Endothelial cell of umbilical vein (primary cell): ENCODE measurements around the gene XYLB. TPM values are rescaled to one million over a fixed set of nuclear protein-coding genes. Genes with fewer than 3 reads are reported as not detected.

Experiments used
- BruUV-seq: library from RNA; stranded (reverse); fragments of 400-500 nt; replicated peaks from 2 replicates; lab custom pipeline; 2021; lab: Mats Ljungman, UMichigan
- CTCF ChIA-PET: fragments of 300-600, 350-600 bp; sonication (Branson Sonifier 250); formaldehyde crosslinking; loops from one replicate; lab custom pipeline; 2021; ENCODE audit warnings: antibody characterized with exemption, inconsistent platforms; lab: Charles Lee
- POLR2A ChIA-PET: fragments of 300-600, 350-600 bp; sonication (Branson Sonifier 250); formaldehyde crosslinking; loops from one replicate; lab custom pipeline; 2021; ENCODE audit warnings: antibody characterized with exemption, inconsistent platforms; lab: Charles Lee
- DNase-seq: peaks from one replicate; pipeline ENCODE4 v3.0.0-alpha.2; 2011; ENCODE audit warnings: low read depth, low spot score
- FAIRE-seq: peaks from 2 replicates; lab custom pipeline; 2011; peaks lifted over from hg19 to GRCh38; lab: Jason Lieb, UNC
- H2AFZ ChIP-seq: 2 replicates; pipeline ENCODE4 v1.6.0; 2012; ENCODE audit warnings: low read depth, low read length, control low read depth, inconsistent platforms
- H3K27ac ChIP-seq: 2 replicates; pipeline ENCODE4 v1.5.1; 2011; ENCODE audit warnings: low read depth, mild to moderate bottlenecking, control low read depth, low read length, moderate library complexity; ENCODE audit not compliant: insufficient read depth
- H3K27me3 ChIP-seq, 2 experiments: 2 replicates each; pipeline versions ENCODE4 v1.6.0 to v1.6.1; 2011; ENCODE audit warnings: low read length in 2 of 2, mixed read lengths in 1 of 2; ENCODE audit not compliant: control insufficient read depth in 2 of 2, insufficient read depth in 2 of 2
- H3K36me3 ChIP-seq, 2 experiments: 2 replicates in 1 of 2; 3 replicates in 1 of 2; pipeline ENCODE4 v1.5.1; 2011; ENCODE audit warnings: low read length in 2 of 2, mild to moderate bottlenecking in 1 of 2, moderate library complexity in 1 of 2; ENCODE audit not compliant: control insufficient read depth in 2 of 2, insufficient read depth in 2 of 2; ENCODE audit errors: extremely low read depth in 1 of 2
- H3K4me1 ChIP-seq: 3 replicates; pipeline ENCODE4 v1.5.1; 2011; ENCODE audit warnings: mild to moderate bottlenecking, low read length; ENCODE audit not compliant: control insufficient read depth, insufficient read depth; ENCODE audit errors: extremely low read depth
- H3K4me2 ChIP-seq: 2 replicates; pipeline ENCODE4 v1.6.1; 2011; ENCODE audit warnings: low read length, control low read depth, mixed read lengths; ENCODE audit not compliant: insufficient read depth
- H3K4me3 ChIP-seq, 3 experiments: fragments of 200-600 bp in 1 of 3; sonication (generic), shearing (Covaris generic) in 1 of 3; replicated peaks in 1 of 3; 2 replicates each; pipeline ENCODE4 v1.5.1; 2011 to 2016; ENCODE audit warnings: control low read depth in 3 of 3, low read length in 3 of 3, mild to moderate bottlenecking in 2 of 3, inconsistent platforms in 1 of 3, low read depth in 1 of 3, moderate library complexity in 1 of 3; ENCODE audit not compliant: insufficient read depth in 1 of 3
- H3K79me2 ChIP-seq: 2 replicates; pipeline ENCODE4 v1.6.0; 2012; ENCODE audit warnings: low read length, inconsistent platforms; ENCODE audit not compliant: control insufficient read depth, insufficient read depth
- H3K9ac ChIP-seq: replicated peaks from 2 replicates; pipeline ENCODE3; 2011; ENCODE audit warnings: low read length, control low read depth; ENCODE audit not compliant: insufficient read depth; ENCODE audit errors: extremely low read depth
- H3K9me1 ChIP-seq: replicated peaks from 3 replicates; pipeline ENCODE4 v1.6.0; 2011; ENCODE audit warnings: mild to moderate bottlenecking, low read length; ENCODE audit not compliant: control insufficient read depth, insufficient read depth; ENCODE audit errors: extremely low read depth
- H3K9me3 ChIP-seq: replicated peaks from 2 replicates; pipeline ENCODE4 v1.5.1; 2012; ENCODE audit warnings: low read length, inconsistent platforms; ENCODE audit not compliant: control insufficient read depth, insufficient read depth
- H4K20me1 ChIP-seq: replicated peaks from 2 replicates; pipeline ENCODE3; 2011; ENCODE audit warnings: mild to moderate bottlenecking, low read length; ENCODE audit not compliant: control insufficient read depth, insufficient read depth; ENCODE audit errors: extremely low read depth
- CTCF ChIP-seq, 2 donors: IDR thresholded peaks; 1 replicate in 1 of 2; 2 replicates in 1 of 2; pipeline ENCODE4 v1.5.1; 2011; ENCODE audit warnings: low read length in 2 of 2, mild to moderate bottlenecking in 2 of 2, moderate library complexity in 2 of 2, control low read depth in 1 of 2, inconsistent platforms in 1 of 2, low read depth in 1 of 2; ENCODE audit not compliant: insufficient read depth in 1 of 2; ENCODE audit errors: extremely low read depth in 1 of 2
- FOS ChIP-seq: IDR thresholded peaks from 2 replicates; pipeline ENCODE4 v1.6.1; 2011; ENCODE audit warnings: mild to moderate bottlenecking, low read length, moderate library complexity, borderline replicate concordance; ENCODE audit not compliant: insufficient read depth
- GATA2 ChIP-seq: IDR thresholded peaks from 2 replicates; pipeline ENCODE4 v1.7.0; 2011; ENCODE audit warnings: low read depth, mild to moderate bottlenecking, moderate library complexity, mixed read lengths, low read length; ENCODE audit not compliant: insufficient read length, insufficient read depth
- MYC ChIP-seq: IDR thresholded peaks from one replicate; pipeline ENCODE4 v1.6.1; 2011; ENCODE audit warnings: mild to moderate bottlenecking, low read depth, low read length
- POLR2AphosphoS5 ChIP-seq: IDR thresholded peaks from 2 replicates; pipeline ENCODE4 v1.6.1; 2012; ENCODE audit warnings: low read depth, mild to moderate bottlenecking, control low read depth, low read length, moderate library complexity; ENCODE audit not compliant: insufficient read depth
- dilution Hi-C: fragments of 300-500 bp; cut with MboI; formaldehyde crosslinking; loops from one replicate; pipeline ENCODE4 v1.15.0; 2019; ENCODE audit warnings: low sequenced_read_pairs; ENCODE audit not compliant: extremely low pct_ligation_motif_present
- intact Hi-C: fragments of 100-400 bp; cut with micrococcal nuclease; formaldehyde crosslinking; loops from one replicate; pipeline ENCODE4 v1.10.0; 2022
- polyA plus RNA-seq, 4 experiments: library from polyadenylated mRNA; depleted of rRNA in 3 of 4; stranded (reverse) in 3 of 4; unstranded in 1 of 4; fragments of >200 nt; gene quantifications; 2 replicates each; pipeline versions ENCODE4 v1.2.1 to v1.2.3, GENCODE V29; 2011 to 2012; ENCODE audit warnings: missing spikeins in 1 of 4
- total RNA-seq: library from RNA; stranded (reverse); gene quantifications from 2 replicates; pipeline ENCODE4 v1.2.3, GENCODE V29; 2021

Gene XYLB
- total and polyA plus RNA-seq, 2 donors (not counting 3 experiments of a cell fraction or from before 2014, with no cell fraction given) = 3.7 to 4.3 TPM

DNA sequence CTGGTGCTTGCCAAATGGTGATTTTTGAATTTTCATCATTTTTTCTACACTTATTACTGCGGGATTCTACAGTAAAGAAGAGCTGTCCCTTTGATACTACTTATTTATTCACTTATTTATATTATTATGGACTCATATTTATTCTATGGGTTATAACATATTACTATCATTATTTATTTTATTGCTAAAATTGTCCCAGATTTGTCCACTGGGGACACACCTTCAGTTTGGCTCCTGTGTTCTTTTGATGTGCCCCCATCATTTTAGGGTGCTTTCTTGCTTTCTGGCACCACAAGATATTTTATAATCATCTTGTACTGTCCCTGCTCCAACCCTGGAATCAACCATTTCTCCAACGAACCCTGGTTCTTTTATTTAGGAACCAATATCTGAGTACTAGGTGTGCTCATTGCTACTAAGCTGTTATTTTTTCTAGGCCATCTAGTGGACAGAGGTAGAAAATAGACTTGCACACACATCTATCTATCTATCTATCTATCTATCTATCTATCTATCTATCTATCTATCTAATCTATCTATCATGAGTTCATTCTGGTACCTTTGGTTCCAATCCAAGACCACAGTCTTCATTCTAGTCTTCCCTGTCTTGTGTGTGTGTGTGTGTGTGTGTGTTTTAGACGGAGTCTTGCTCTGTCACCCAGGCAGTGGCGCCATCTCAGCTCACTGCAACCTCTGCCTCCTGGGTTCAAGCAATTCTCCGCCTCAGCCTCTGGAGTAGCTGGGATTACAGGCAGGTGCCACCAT is 48.5 kb upstream of the XYLB start:
- H3K27me3 ChIP-seq = no peaks in the 10 kb centered on the region
- POLR2A ChIA-PET = interaction anchor here (0.6 kb wide), 1 partner anchor 129 kb away, joined by 3 read pairs; no protein-coding TSS in a partner anchor
- H3K4me1 ChIP-seq = no peaks in the 10 kb centered on the region
- no peaks in the 10 kb centered on the region for H3K9me1 ChIP-seq
- BruUV-seq = no TSS peak
- TF ChIP-seq FOS (no peak), GATA2 (peak; percentile 17), CTCF (IDR thresholded peaks at IDR 0.05; ENCODE audit: extremely low read depth in 1 of 2, insufficient read depth in 1 of 2, low read depth in 1 of 2, low read length in 2 of 2) (peak; percentile 26 to 36), POLR2AphosphoS5 (no peak), MYC (no peak)
- no peak overlapping the region for H2AFZ ChIP-seq
- no peak overlapping the region for H3K27ac ChIP-seq
- no peak overlapping the region for H3K4me3 ChIP-seq
- no peaks in the 10 kb centered on the region for H4K20me1 ChIP-seq
- FAIRE-seq = no peak
- H3K4me2 ChIP-seq = no peak overlapping the region
- no peak overlapping the region for H3K9ac ChIP-seq
- H3K79me2 ChIP-seq = no peaks in the 10 kb centered on the region
- intact Hi-C loops (loop anchor here (5.0 kb wide), 2 partner anchors 161 to 181 kb away; partner anchors contain the start of genes ACAA1 and MYD88), dilution Hi-C loops (no loop called here)
- no peaks in the 10 kb centered on the region for H3K9me3 ChIP-seq
- H3K36me3 ChIP-seq = no peaks in the 10 kb centered on the region
- CTCF ChIA-PET = interaction anchor here (0.6 to 2.7 kb wide), 28 partner anchors 9 to 365 kb away, joined by 3 to 52 read pairs (median 4); partner anchors contain the start of genes ACAA1, PLCD1, SLC22A14 and XYLB
- DNase-seq = peak; percentile 33
